Activated T-helper 1 cell treated with anti-CD3 and anti-CD28 coated beads, Interleukin-12 subunit alpha, Interleukin-12 subunit beta, Interleukin-2, Interleukin-4 antibody, amounts not matched to agents 30 ng/mL and 10 ng/mL and 1 ng/mL, durations not matched to agents 14 hours and 24 hours and 36 hours (primary cell): Measurements from ENCODE around the gene MMP28. TPM values are rescaled to one million over a fixed set of nuclear protein-coding genes. Genes with fewer than 3 reads are reported as not detected.

Source experiments
- DNase-seq: peaks from one replicate; pipeline ENCODE4 v3.0.0; 2021; ENCODE audit warnings: low spot score
- H3K27ac Mint-ChIP-seq: one replicate; pipeline ENCODE4 v1.8.0; 2021; ENCODE audit warnings: mild to moderate bottlenecking, mixed read lengths
- H3K27me3 Mint-ChIP-seq: one replicate; pipeline ENCODE4 v1.8.0; 2022; ENCODE audit warnings: mild to moderate bottlenecking, moderate library complexity, mixed read lengths; ENCODE audit not compliant: insufficient read depth
- H3K36me3 Mint-ChIP-seq: one replicate; pipeline ENCODE4 v1.8.0; 2021; ENCODE audit warnings: low read depth, mixed read lengths
- H3K4me1 Mint-ChIP-seq: one replicate; pipeline ENCODE4 v1.8.0; 2021; ENCODE audit warnings: low read depth, mixed read lengths
- H3K4me3 Mint-ChIP-seq: one replicate; pipeline ENCODE4 v1.8.0; 2021; ENCODE audit warnings: mild to moderate bottlenecking, moderate library complexity, mixed read lengths
- H3K9me3 Mint-ChIP-seq: one replicate; pipeline ENCODE4 v1.8.0; 2021; ENCODE audit warnings: mixed read lengths
- intact Hi-C: fragments of 100-400 bp; cut with micrococcal nuclease; formaldehyde crosslinking; loops from one replicate; pipeline ENCODE4 v1.15.1; 2024
- total RNA-seq: library from RNA; stranded (reverse); gene quantifications from 2 replicates; pipeline ENCODE4 v1.2.3, GENCODE V29; 2022

The MMP28 gene
- total RNA-seq, 1 donor from 2014 or later, result not detected

GRCh38 chr17:35731917-35732805, 63.3 kb downstream of the MMP28 start:
- no peaks in the 10 kb centered on the region for H3K9me3 Mint-ChIP-seq
- H3K27ac Mint-ChIP-seq, result no peak overlapping the region
- no peak for DNase-seq
- peaks cover 11% of the 10 kb centered on the region for H3K4me1 Mint-ChIP-seq
- H3K27me3 Mint-ChIP-seq, result peaks cover 20% of the 10 kb centered on the region
- intact Hi-C loops, result no loop called here
- peaks cover 12% of the 10 kb centered on the region for H3K36me3 Mint-ChIP-seq
- peak overlapping the region; percentile 46 for H3K4me3 Mint-ChIP-seq

GRCh38 chr17:35731239-35731916, 64.1 kb downstream of the MMP28 start, which contains the start of gene RASL10B:
Gene RASL10B (plus strand): TSS chr17:35731639. CDS start chr17:35735185, 3,546 bp downstream.
- Mint-ChIP-seq H3K4me1 (peaks cover 11% of the 10 kb centered on the region), H3K36me3 (peaks cover 12% of the 10 kb centered on the region), H3K27me3 (peaks cover 20% of the 10 kb centered on the region), H3K27ac (no peak within 1 kb of the TSS), H3K9me3 (no peaks in the 10 kb centered on the region), H3K4me3 (peak within 1 kb of the TSS; percentile 46)
- DNase-seq, result peak; percentile 11
- intact Hi-C loops, result no loop called here

- peak overlapping the region; percentile 43 for H3K4me3 Mint-ChIP-seq
- intact Hi-C loops, result no loop called here
Observed at GRCh38 chr17:35730400-35731005, 64.9 kb downstream of the MMP28 start.

GRCh38 chr17:35729405-35729833, 66.0 kb downstream of the MMP28 start:
- H3K27me3 Mint-ChIP-seq, result peaks cover 20% of the 10 kb centered on the region
- peaks cover 27% of the 10 kb centered on the region for H3K36me3 Mint-ChIP-seq
- intact Hi-C loops, result no loop called here
- no peak for DNase-seq
- no peaks in the 10 kb centered on the region for H3K9me3 Mint-ChIP-seq
- no peak overlapping the region for H3K4me3 Mint-ChIP-seq
- no peak overlapping the region for H3K27ac Mint-ChIP-seq
- peaks cover 11% of the 10 kb centered on the region for H3K4me1 Mint-ChIP-seq

More at GRCh38 chr17:35730400-35731005, 64.9 kb downstream of the MMP28 start:
- no peaks in the 10 kb centered on the region for H3K9me3 Mint-ChIP-seq
- H3K27ac Mint-ChIP-seq, result no peak overlapping the region
- DNase-seq, result no peak
- peaks cover 17% of the 10 kb centered on the region for H3K36me3 Mint-ChIP-seq
- H3K27me3 Mint-ChIP-seq, result peaks cover 20% of the 10 kb centered on the region
- peaks cover 11% of the 10 kb centered on the region for H3K4me1 Mint-ChIP-seq

- Mint-ChIP-seq H3K9me3 (no peaks in the 10 kb centered on the region), H3K4me1 (peaks cover 11% of the 10 kb centered on the region), H3K27me3 (peaks cover 18% of the 10 kb centered on the region), H3K27ac (no peak overlapping the region), H3K4me3 (no peak overlapping the region), H3K36me3 (peaks cover 34% of the 10 kb centered on the region)
- no peak for DNase-seq
- intact Hi-C loops, result no loop called here
Observed at GRCh38 chr17:35728551-35728950, 66.9 kb downstream of the MMP28 start.

GRCh38 chr17:35727635-35728034, 67.8 kb downstream of the MMP28 start:
- peaks cover 11% of the 10 kb centered on the region for H3K4me1 Mint-ChIP-seq
- no peak overlapping the region for H3K4me3 Mint-ChIP-seq
- H3K9me3 Mint-ChIP-seq, result no peaks in the 10 kb centered on the region
- intact Hi-C loops, result no loop called here
- DNase-seq, result no peak
- H3K27me3 Mint-ChIP-seq, result peaks cover 13% of the 10 kb centered on the region
- H3K27ac Mint-ChIP-seq, result no peak overlapping the region
- peaks cover 37% of the 10 kb centered on the region for H3K36me3 Mint-ChIP-seq

DNA sequence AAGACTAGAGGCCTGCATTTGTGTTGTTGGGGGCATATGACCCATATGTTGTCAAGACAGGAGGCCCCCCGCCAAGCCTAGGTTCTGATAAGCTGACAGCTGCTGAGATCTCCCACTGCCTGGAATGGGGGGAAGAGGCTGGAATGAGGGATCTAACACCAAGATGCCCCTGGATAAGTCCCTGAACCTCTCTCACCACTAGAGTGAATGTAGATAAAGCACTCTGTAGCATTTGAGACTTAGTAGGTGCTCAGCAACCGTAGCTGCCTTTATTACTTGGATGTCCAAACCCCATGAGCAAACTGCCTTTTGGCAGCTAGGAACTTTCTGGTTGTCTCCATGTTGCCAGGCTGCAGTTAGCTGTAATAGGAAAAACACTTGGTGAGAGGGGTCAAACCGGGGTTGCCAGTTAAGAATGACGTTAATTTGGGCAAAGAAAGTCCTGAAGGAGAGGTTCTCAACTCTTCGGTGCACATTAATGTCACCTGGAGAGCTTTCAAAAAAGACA, 68.4 kb downstream of the MMP28 start:
- Mint-ChIP-seq H3K36me3 (peaks cover 37% of the 10 kb centered on the region), H3K27me3 (peaks cover 7% of the 10 kb centered on the region), H3K9me3 (no peaks in the 10 kb centered on the region)

GRCh38 chr17:35726127-35726952, 69.1 kb downstream of the MMP28 start:
- Mint-ChIP-seq H3K4me3 (no peak overlapping the region), H3K27me3 (peaks cover 7% of the 10 kb centered on the region), H3K9me3 (no peaks in the 10 kb centered on the region), H3K4me1 (peaks cover 11% of the 10 kb centered on the region), H3K36me3 (peaks cover 37% of the 10 kb centered on the region), H3K27ac (no peak overlapping the region)
- intact Hi-C loops, result no loop called here
- DNase-seq, result no peak

More for the DNA sequence above, 68.4 kb downstream of the MMP28 start:
- no peak overlapping the region for H3K27ac Mint-ChIP-seq
- peaks cover 11% of the 10 kb centered on the region for H3K4me1 Mint-ChIP-seq
- H3K4me3 Mint-ChIP-seq, result no peak overlapping the region
- DNase-seq, result no peak
- intact Hi-C loops, result no loop called here

GRCh38 chr17:35725802-35726126, 69.7 kb downstream of the MMP28 start:
- peaks cover 2% of the 10 kb centered on the region for H3K27me3 Mint-ChIP-seq
- H3K27ac Mint-ChIP-seq, result no peak overlapping the region
- H3K4me1 Mint-ChIP-seq, result peaks cover 5% of the 10 kb centered on the region
- intact Hi-C loops, result no loop called here
- DNase-seq, result no peak
- no peaks in the 10 kb centered on the region for H3K9me3 Mint-ChIP-seq
- peaks cover 35% of the 10 kb centered on the region for H3K36me3 Mint-ChIP-seq
- no peak overlapping the region for H3K4me3 Mint-ChIP-seq

DNA sequence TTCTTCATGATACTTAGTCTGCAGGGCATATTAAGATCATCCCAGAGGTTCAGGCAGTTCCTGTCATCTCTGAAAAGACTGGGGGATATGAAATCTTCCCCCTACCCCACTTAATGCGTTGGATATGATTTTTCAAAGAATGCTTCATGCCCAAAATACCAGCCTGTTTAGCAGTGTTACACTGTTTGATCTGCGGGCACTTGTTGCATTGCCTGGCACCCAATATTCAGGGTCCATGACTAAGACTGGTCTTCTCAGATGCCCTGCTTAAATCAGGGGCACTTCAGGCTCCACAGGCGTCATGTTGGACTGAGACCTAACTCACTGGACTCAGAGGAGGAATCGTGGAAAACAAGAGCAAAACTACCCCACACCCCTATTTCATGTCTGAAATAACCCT, 70.4 kb downstream of the MMP28 start:
- Mint-ChIP-seq H3K27ac (no peak overlapping the region), H3K4me3 (no peak overlapping the region)
- intact Hi-C loops, result no loop called here

GRCh38 chr17:35723735-35724134, 71.7 kb downstream of the MMP28 start:
- Mint-ChIP-seq H3K27ac (no peak overlapping the region), H3K36me3 (peaks cover 42% of the 10 kb centered on the region), H3K4me1 (no peaks in the 10 kb centered on the region), H3K4me3 (no peak overlapping the region), H3K9me3 (no peaks in the 10 kb centered on the region), H3K27me3 (no peaks in the 10 kb centered on the region)
- DNase-seq, result no peak
- intact Hi-C loops, result no loop called here

More for the DNA sequence above, 70.4 kb downstream of the MMP28 start:
- no peaks in the 10 kb centered on the region for H3K9me3 Mint-ChIP-seq
- no peaks in the 10 kb centered on the region for H3K4me1 Mint-ChIP-seq
- no peak for DNase-seq
- H3K36me3 Mint-ChIP-seq, result peaks cover 38% of the 10 kb centered on the region
- H3K27me3 Mint-ChIP-seq, result no peaks in the 10 kb centered on the region

GRCh38 chr17:35717475-35717874, 78.0 kb downstream of the MMP28 start:
- H3K9me3 Mint-ChIP-seq, result no peaks in the 10 kb centered on the region

More at GRCh38 chr17:35717475-35717874, 78.0 kb downstream of the MMP28 start:
- Mint-ChIP-seq H3K27me3 (no peaks in the 10 kb centered on the region), H3K27ac (no peak overlapping the region), H3K36me3 (peaks cover 28% of the 10 kb centered on the region), H3K4me1 (no peaks in the 10 kb centered on the region), H3K4me3 (no peak overlapping the region)
- intact Hi-C loops, result no loop called here
- DNase-seq, result no peak
